H1 (cell line): ENCODE results near the gene SH3PXD2B. TPM values are rescaled to one million over a fixed set of nuclear protein-coding genes. Genes with fewer than 3 reads are reported as not detected.

Experiments
- ASH2L ChIP-seq: fragments of 200-600, 300-600 bp; sonication (generic); IDR thresholded peaks from one replicate; pipeline ENCODE4 v1.7.1; 2017; ENCODE audit warnings: low read length
- CHD7 ChIP-seq: fragments of 300-600 bp; sonication (generic); IDR thresholded peaks from 2 replicates; pipeline ENCODE4 v1.7.1; 2012; ENCODE audit warnings: low read length, moderate library complexity, mild to moderate bottlenecking, inconsistent platforms; ENCODE audit not compliant: insufficient replicate concordance
- POLR2A ChIP-seq, 2 experiments: IDR thresholded peaks; 1 replicate in 1 of 2; 2 replicates in 1 of 2; pipeline ENCODE4 v1.6.1; 2011; ENCODE audit warnings: low read depth in 2 of 2, low read length in 2 of 2, mild to moderate bottlenecking in 2 of 2; ENCODE audit errors: control extremely low read depth in 1 of 2
- RAD21 ChIP-seq, 2 experiments: IDR thresholded peaks in 1 of 2; conservative IDR thresholded peaks in 1 of 2; 2 replicates each; pipeline ENCODE4 v1.6.1; 2011; ENCODE audit warnings: low read depth in 2 of 2, low read length in 2 of 2, improper control_type of control experiment in 1 of 2, inconsistent platforms in 1 of 2, mild to moderate bottlenecking in 1 of 2, moderate library complexity in 1 of 2
- SIX5 ChIP-seq: IDR thresholded peaks from 2 replicates; pipeline ENCODE4 v1.6.1; 2011; ENCODE audit warnings: mild to moderate bottlenecking, low read depth, low read length
- polyA plus RNA-seq, 7 experiments: library from polyadenylated mRNA; depleted of rRNA in 3 of 7; stranded (reverse) in 5 of 7; unstranded in 2 of 7; fragments of >200 nt in 5 of 7; fragments of 200-250 nt in 2 of 7; gene quantifications; 1 replicate in 5 of 7; 2 replicates in 1 of 7; 4 replicates in 1 of 7; pipeline versions ENCODE4 v1.2.1 to v1.2.3, GENCODE V29; 2011 to 2013; ENCODE audit warnings: missing spikeins in 2 of 7, mixed read lengths in 2 of 7
- total RNA-seq: library from RNA; stranded (reverse); fragmentation: NEBNext Ultra II Directional; extraction: Animal tissue kit (Norgen Biotek cat#: 25700); gene quantifications from 2 replicates; pipeline ENCODE4 v1.2.1, GENCODE V29; 2021
- TF ChIP-seq, protein P1 (sequence below): IDR thresholded peaks from 2 replicates; pipeline ENCODE4 v1.6.1; 2011; ENCODE audit warnings: low read depth, mild to moderate bottlenecking, low read length; ENCODE audit not compliant: insufficient read depth

The SH3PXD2B gene
- total and polyA plus RNA-seq, 2 of the 8 experiments (the other 6 are each of a cell fraction or from before 2014, with no cell fraction given), result 32.9 to 72.9 TPM

GRCh38 chr5:172466062-172466461 is 11.7 kb upstream of the SH3PXD2B start (continued):
- TF ChIP-seq CHD7 (no peak), SIX5 (no peak), ASH2L (no peak), RAD21 (IDR thresholded peaks at IDR 0.05 in 1 of 2, conservative IDR thresholded peaks at IDR 0.05 in 1 of 2; ENCODE audit: low read depth in 2 of 2, low read length in 2 of 2) (no peak), POLR2A (IDR thresholded peaks at IDR 0.05; ENCODE audit: control extremely low read depth in 1 of 2, low read depth in 2 of 2, low read length in 2 of 2) (no peak)
- TF ChIP-seq, protein P1, sequence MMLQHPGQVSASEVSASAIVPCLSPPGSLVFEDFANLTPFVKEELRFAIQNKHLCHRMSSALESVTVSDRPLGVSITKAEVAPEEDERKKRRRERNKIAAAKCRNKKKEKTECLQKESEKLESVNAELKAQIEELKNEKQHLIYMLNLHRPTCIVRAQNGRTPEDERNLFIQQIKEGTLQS, result no peak
